Stomach smooth muscle (tissue), 2 donors: Measurements from ENCODE around the gene DZIP3.

Experiments used
- H3K27ac ChIP-seq: one replicate; pipeline ENCODE4 v1.7.0; 2013; ENCODE audit warnings: mild to moderate bottlenecking, low read length, inconsistent platforms
- H3K27me3 ChIP-seq, 2 donors: one replicate each; pipeline ENCODE4 v1.7.0; 2013; ENCODE audit warnings: low read length in 2 of 2; ENCODE audit not compliant: insufficient read depth in 2 of 2, control insufficient read depth in 1 of 2
- H3K36me3 ChIP-seq, 2 donors: one replicate each; pipeline ENCODE4 v1.7.0; 2013; ENCODE audit warnings: low read length in 2 of 2; ENCODE audit not compliant: control insufficient read depth in 2 of 2, insufficient read depth in 2 of 2
- H3K4me1 ChIP-seq: one replicate; pipeline ENCODE4 v1.7.0; 2013; ENCODE audit warnings: low read length; ENCODE audit not compliant: control insufficient read depth, insufficient read depth
- H3K4me3 ChIP-seq, 2 donors: one replicate each; pipeline ENCODE4 v1.7.0; 2013; ENCODE audit warnings: low read length in 2 of 2
- H3K9ac ChIP-seq, 2 donors: one replicate each; pipeline ENCODE4 v1.7.0; 2013; ENCODE audit warnings: low read length in 2 of 2, mild to moderate bottlenecking in 1 of 2
- H3K9me3 ChIP-seq, 2 donors: one replicate each; pipeline ENCODE4 v1.7.0; 2013; ENCODE audit warnings: low read length in 2 of 2; ENCODE audit not compliant: control insufficient read depth in 2 of 2
- donor health status: healthy.
- donor health status: Pancreatic carcinoma.

Gene DZIP3

GRCh38 chr3:108555966-108556581 lies 33.4 kb upstream of the DZIP3 start:
- Histone ChIP-seq H3K4me1 (no peaks in the 10 kb centered on the region), H3K27me3 (no peaks in the 10 kb centered on the region), H3K27ac (no peak overlapping the region), H3K9me3 (no peaks in the 10 kb centered on the region), H3K36me3 (no peaks in the 10 kb centered on the region), H3K4me3 (no peak overlapping the region), H3K9ac (no peak overlapping the region)

GRCh38 chr3:108562565-108562964 lies 27.0 kb upstream of the DZIP3 start:
- no peaks in the 10 kb centered on the region for H3K27me3 ChIP-seq
- no peak overlapping the region for H3K27ac ChIP-seq
- H3K36me3 ChIP-seq: no peaks in the 10 kb centered on the region

GRCh38 chr3:108564564-108564963 lies 25.0 kb upstream of the DZIP3 start:
- H3K9me3 ChIP-seq: no peaks in the 10 kb centered on the region
- no peak overlapping the region for H3K4me3 ChIP-seq
- H3K4me1 ChIP-seq: no peaks in the 10 kb centered on the region
- no peaks in the 10 kb centered on the region for H3K27me3 ChIP-seq
- no peak overlapping the region for H3K9ac ChIP-seq
- no peaks in the 10 kb centered on the region for H3K36me3 ChIP-seq
- H3K27ac ChIP-seq: no peak overlapping the region

More at GRCh38 chr3:108562565-108562964, 27.0 kb upstream of the DZIP3 start:
- Histone ChIP-seq H3K4me1 (no peaks in the 10 kb centered on the region), H3K4me3 (no peak overlapping the region), H3K9ac (no peak overlapping the region), H3K9me3 (no peaks in the 10 kb centered on the region)

- Histone ChIP-seq H3K9me3 (no peaks in the 10 kb centered on the region), H3K36me3 (no peaks in the 10 kb centered on the region), H3K27me3 (no peaks in the 10 kb centered on the region), H3K27ac (no peak overlapping the region), H3K4me1 (no peaks in the 10 kb centered on the region), H3K9ac (no peak overlapping the region), H3K4me3 (no peak overlapping the region)
Observed at GRCh38 chr3:108565506-108565905, 24.0 kb upstream of the DZIP3 start.

- Histone ChIP-seq H3K9ac (no peak overlapping the region), H3K4me3 (no peak overlapping the region)
Observed at GRCh38 chr3:108566599-108566998, 22.9 kb upstream of the DZIP3 start.

GRCh38 chr3:108569336-108569735 lies 20.2 kb upstream of the DZIP3 start:
- Histone ChIP-seq H3K27me3 (no peaks in the 10 kb centered on the region), H3K9ac (no peak overlapping the region), H3K4me3 (no peak overlapping the region), H3K4me1 (no peaks in the 10 kb centered on the region), H3K27ac (no peak overlapping the region), H3K9me3 (no peaks in the 10 kb centered on the region), H3K36me3 (no peaks in the 10 kb centered on the region)

More at GRCh38 chr3:108566599-108566998, 22.9 kb upstream of the DZIP3 start:
- H3K27ac ChIP-seq: no peak overlapping the region
- no peaks in the 10 kb centered on the region for H3K9me3 ChIP-seq
- no peaks in the 10 kb centered on the region for H3K4me1 ChIP-seq
- no peaks in the 10 kb centered on the region for H3K27me3 ChIP-seq
- H3K36me3 ChIP-seq: no peaks in the 10 kb centered on the region

- no peaks in the 10 kb centered on the region for H3K27me3 ChIP-seq
- no peaks in the 10 kb centered on the region for H3K4me1 ChIP-seq
- H3K27ac ChIP-seq: no peak overlapping the region
- no peak overlapping the region for H3K4me3 ChIP-seq
- no peaks in the 10 kb centered on the region for H3K36me3 ChIP-seq
- H3K9me3 ChIP-seq: no peaks in the 10 kb centered on the region
- no peak overlapping the region for H3K9ac ChIP-seq
Observed at GRCh38 chr3:108578064-108578463, 11.5 kb upstream of the DZIP3 start.

- Histone ChIP-seq H3K4me3 (peak overlapping the region; percentile 78 to 89), H3K9me3 (no peaks in the 10 kb centered on the region), H3K27ac (no peak overlapping the region), H3K36me3 (no peaks in the 10 kb centered on the region), H3K27me3 (no peaks in the 10 kb centered on the region), H3K9ac (peak overlapping the region; percentile 93 to 96), H3K4me1 (peaks cover 4% of the 10 kb centered on the region)
Observed at GRCh38 chr3:108588601-108589000, 921 bp upstream of the DZIP3 start.

GRCh38 chr3:108589998-108590323 lies 439 bp downstream of the DZIP3 start:
- Histone ChIP-seq H3K4me3 (peak overlapping the region; percentile 78 to 89), H3K27me3 (no peaks in the 10 kb centered on the region), H3K9me3 (no peaks in the 10 kb centered on the region), H3K4me1 (peaks cover 4% of the 10 kb centered on the region), H3K9ac (peak overlapping the region; percentile 93 to 96), H3K27ac (peak overlapping the region; percentile 79), H3K36me3 (no peaks in the 10 kb centered on the region)

- Histone ChIP-seq H3K27me3 (no peaks in the 10 kb centered on the region), H3K4me3 (peak overlapping the region; percentile 78 to 89), H3K9ac (peak overlapping the region; percentile 93 to 96), H3K4me1 (peaks cover 4% of the 10 kb centered on the region), H3K9me3 (no peaks in the 10 kb centered on the region), H3K27ac (no peak overlapping the region), H3K36me3 (no peaks in the 10 kb centered on the region)
Observed at GRCh38 chr3:108590460-108590859, 938 bp downstream of the DZIP3 start.

- Histone ChIP-seq H3K4me3 (no peak overlapping the region), H3K9me3 (no peaks in the 10 kb centered on the region), H3K36me3 (no peaks in the 10 kb centered on the region), H3K27me3 (no peaks in the 10 kb centered on the region), H3K4me1 (no peaks in the 10 kb centered on the region), H3K9ac (no peak overlapping the region), H3K27ac (no peak overlapping the region)
Observed at GRCh38 chr3:108595321-108595720, 5.8 kb downstream of the DZIP3 start.
